ENCODE measurements around the gene CYB5B. TPM values are rescaled to one million over a fixed set of nuclear protein-coding genes. Genes with fewer than 3 reads are reported as not detected.

Gene CYB5B
- total RNA-seq: 27.7 TPM

GRCh38 chr16:69424053-69424934 is at the start of gene CYB5B:
Gene CYB5B, plus strand, starts transcription at chr16:69424619. Its CDS starts 65 bp downstream, at chr16:69424684.
- Histone ChIP-seq H3K27ac (ENCODE audit: low read depth, low read length) (peak within 1 kb of the TSS; percentile 76), H3K9ac (ENCODE audit: low read depth in 1 of 3, low read length in 3 of 3) (peak within 1 kb of the TSS; percentile 92 to 96 (median 93)), H3K9me3 (ENCODE audit: control insufficient read depth in 3 of 3, low read length in 3 of 3) (no peaks in the 10 kb centered on the region), H3K27me3 (ENCODE audit: control insufficient read depth in 3 of 3, insufficient read depth in 3 of 3, low read length in 3 of 3) (no peaks in the 10 kb centered on the region), H3K4me3 (ENCODE audit: low read length in 3 of 3) (peak within 1 kb of the TSS; percentile 99 to 100 (median 100)), H3K36me3 (ENCODE audit: control insufficient read depth in 3 of 3, insufficient read depth in 3 of 3, low read length in 3 of 3) (peaks cover 4 to 5% (median 5%) of the 10 kb centered on the region in 3 donors), H3K4me1 (ENCODE audit: control insufficient read depth in 3 of 3, insufficient read depth in 3 of 3, low read length in 3 of 3) (peaks cover 6 to 10% (median 9%) of the 10 kb centered on the region in 3 donors)

- Histone ChIP-seq H3K9me3 (ENCODE audit: control insufficient read depth in 3 of 3, low read length in 3 of 3) (no peaks in the 10 kb centered on the region), H3K27ac (ENCODE audit: low read depth, low read length) (no peak overlapping the region), H3K4me3 (ENCODE audit: low read length in 3 of 3) (no peak overlapping the region), H3K4me1 (ENCODE audit: control insufficient read depth in 3 of 3, insufficient read depth in 3 of 3, low read length in 3 of 3) (no peaks in the 10 kb centered on the region), H3K9ac (ENCODE audit: low read depth in 1 of 3, low read length in 3 of 3) (no peak overlapping the region), H3K27me3 (ENCODE audit: control insufficient read depth in 3 of 3, insufficient read depth in 3 of 3, low read length in 3 of 3) (no peaks in the 10 kb centered on the region), H3K36me3 (ENCODE audit: control insufficient read depth in 3 of 3, insufficient read depth in 3 of 3, low read length in 3 of 3) (peaks cover 8 to 36% (median 11%) of the 10 kb centered on the region in 3 donors)
Observed at GRCh38 chr16:69376393-69377059, 47.9 kb upstream of the CYB5B start.

GRCh38 chr16:69378036-69378435 is 46.4 kb upstream of the CYB5B start:
- Histone ChIP-seq H3K9ac (ENCODE audit: low read depth in 1 of 3, low read length in 3 of 3) (no peak overlapping the region), H3K9me3 (ENCODE audit: control insufficient read depth in 3 of 3, low read length in 3 of 3) (no peaks in the 10 kb centered on the region), H3K36me3 (ENCODE audit: control insufficient read depth in 3 of 3, insufficient read depth in 3 of 3, low read length in 3 of 3) (peaks cover 14 to 43% (median 23%) of the 10 kb centered on the region in 3 donors), H3K4me1 (ENCODE audit: control insufficient read depth in 3 of 3, insufficient read depth in 3 of 3, low read length in 3 of 3) (no peaks in the 10 kb centered on the region), H3K27me3 (ENCODE audit: control insufficient read depth in 3 of 3, insufficient read depth in 3 of 3, low read length in 3 of 3) (no peaks in the 10 kb centered on the region), H3K4me3 (ENCODE audit: low read length in 3 of 3) (no peak overlapping the region), H3K27ac (ENCODE audit: low read depth, low read length) (no peak overlapping the region)

- Histone ChIP-seq H3K27ac (ENCODE audit: low read depth, low read length) (no peak overlapping the region), H3K9me3 (ENCODE audit: control insufficient read depth in 3 of 3, low read length in 3 of 3) (no peaks in the 10 kb centered on the region), H3K4me1 (ENCODE audit: control insufficient read depth in 3 of 3, insufficient read depth in 3 of 3, low read length in 3 of 3) (no peaks in the 10 kb centered on the region), H3K4me3 (ENCODE audit: low read length in 3 of 3) (no peak overlapping the region), H3K9ac (ENCODE audit: low read depth in 1 of 3, low read length in 3 of 3) (no peak overlapping the region), H3K27me3 (ENCODE audit: control insufficient read depth in 3 of 3, insufficient read depth in 3 of 3, low read length in 3 of 3) (no peaks in the 10 kb centered on the region), H3K36me3 (ENCODE audit: control insufficient read depth in 3 of 3, insufficient read depth in 3 of 3, low read length in 3 of 3) (peaks cover 18 to 46% (median 24%) of the 10 kb centered on the region in 3 donors)
Observed at GRCh38 chr16:69378760-69379159, 45.7 kb upstream of the CYB5B start.

- Histone ChIP-seq H3K27ac (ENCODE audit: low read depth, low read length) (no peak overlapping the region), H3K9me3 (ENCODE audit: control insufficient read depth in 3 of 3, low read length in 3 of 3) (no peaks in the 10 kb centered on the region), H3K4me1 (ENCODE audit: control insufficient read depth in 3 of 3, insufficient read depth in 3 of 3, low read length in 3 of 3) (peaks cover 8 to 11% (median 8%) of the 10 kb centered on the region in 3 donors), H3K36me3 (ENCODE audit: control insufficient read depth in 3 of 3, insufficient read depth in 3 of 3, low read length in 3 of 3) (peaks cover 23 to 50% (median 24%) of the 10 kb centered on the region in 3 donors), H3K9ac (ENCODE audit: low read depth in 1 of 3, low read length in 3 of 3) (no peak overlapping the region), H3K27me3 (ENCODE audit: control insufficient read depth in 3 of 3, insufficient read depth in 3 of 3, low read length in 3 of 3) (no peaks in the 10 kb centered on the region), H3K4me3 (ENCODE audit: low read length in 3 of 3) (no peak overlapping the region)
Observed at GRCh38 chr16:69381231-69381630, 43.2 kb upstream of the CYB5B start.

- H3K4me1 ChIP-seq (ENCODE audit: control insufficient read depth in 3 of 3, insufficient read depth in 3 of 3, low read length in 3 of 3): peaks cover 8 to 11% (median 8%) of the 10 kb centered on the region in 3 donors
- H3K9ac ChIP-seq (ENCODE audit: low read depth in 1 of 3, low read length in 3 of 3): no peak overlapping the region
- H3K4me3 ChIP-seq (ENCODE audit: low read length in 3 of 3): no peak overlapping the region
- no peaks in the 10 kb centered on the region for H3K9me3 ChIP-seq (ENCODE audit: control insufficient read depth in 3 of 3, low read length in 3 of 3)
- no peaks in the 10 kb centered on the region for H3K27me3 ChIP-seq (ENCODE audit: control insufficient read depth in 3 of 3, insufficient read depth in 3 of 3, low read length in 3 of 3)
- peaks cover 23 to 49% (median 23%) of the 10 kb centered on the region in 3 donors for H3K36me3 ChIP-seq (ENCODE audit: control insufficient read depth in 3 of 3, insufficient read depth in 3 of 3, low read length in 3 of 3)
- no peak overlapping the region for H3K27ac ChIP-seq (ENCODE audit: low read depth, low read length)
Observed at GRCh38 chr16:69382421-69382820, 42.0 kb upstream of the CYB5B start.

GRCh38 chr16:69384974-69385373 is 39.4 kb upstream of the CYB5B start:
- peaks cover 8 to 11% (median 8%) of the 10 kb centered on the region in 3 donors for H3K4me1 ChIP-seq (ENCODE audit: control insufficient read depth in 3 of 3, insufficient read depth in 3 of 3, low read length in 3 of 3)
- no peaks in the 10 kb centered on the region for H3K9me3 ChIP-seq (ENCODE audit: control insufficient read depth in 3 of 3, low read length in 3 of 3)
- peak overlapping the region; percentile 84 for H3K27ac ChIP-seq (ENCODE audit: low read depth, low read length)

GRCh38 chr16:69386596-69386995 is 37.8 kb upstream of the CYB5B start:
- H3K27me3 ChIP-seq (ENCODE audit: control insufficient read depth in 3 of 3, insufficient read depth in 3 of 3, low read length in 3 of 3): no peaks in the 10 kb centered on the region
- H3K36me3 ChIP-seq (ENCODE audit: control insufficient read depth in 3 of 3, insufficient read depth in 3 of 3, low read length in 3 of 3): peaks cover 13 to 25% (median 15%) of the 10 kb centered on the region in 3 donors
- peaks cover 8 to 11% (median 8%) of the 10 kb centered on the region in 3 donors for H3K4me1 ChIP-seq (ENCODE audit: control insufficient read depth in 3 of 3, insufficient read depth in 3 of 3, low read length in 3 of 3)
- H3K9me3 ChIP-seq (ENCODE audit: control insufficient read depth in 3 of 3, low read length in 3 of 3): no peaks in the 10 kb centered on the region
- no peak overlapping the region for H3K27ac ChIP-seq (ENCODE audit: low read depth, low read length)
- H3K9ac ChIP-seq (ENCODE audit: low read depth in 1 of 3, low read length in 3 of 3): no peak overlapping the region
- peak overlapping the region in 1 of 3 donors; percentile 83 for H3K4me3 ChIP-seq (ENCODE audit: low read length in 3 of 3)

More at GRCh38 chr16:69384974-69385373, 39.4 kb upstream of the CYB5B start:
- peak overlapping the region; percentile 79 to 90 (median 84) for H3K4me3 ChIP-seq (ENCODE audit: low read length in 3 of 3)
- H3K36me3 ChIP-seq (ENCODE audit: control insufficient read depth in 3 of 3, insufficient read depth in 3 of 3, low read length in 3 of 3): peaks cover 13 to 29% (median 18%) of the 10 kb centered on the region in 3 donors
- peak overlapping the region; percentile 80 to 92 (median 85) for H3K9ac ChIP-seq (ENCODE audit: low read depth in 1 of 3, low read length in 3 of 3)
- H3K27me3 ChIP-seq (ENCODE audit: control insufficient read depth in 3 of 3, insufficient read depth in 3 of 3, low read length in 3 of 3): no peaks in the 10 kb centered on the region

- peaks cover 13 to 26% (median 20%) of the 10 kb centered on the region in 3 donors for H3K4me1 ChIP-seq (ENCODE audit: control insufficient read depth in 3 of 3, insufficient read depth in 3 of 3, low read length in 3 of 3)
- H3K27ac ChIP-seq (ENCODE audit: low read depth, low read length): peak overlapping the region; percentile 65
- H3K4me3 ChIP-seq (ENCODE audit: low read length in 3 of 3): no peak overlapping the region
- peak overlapping the region in 2 of 3 donors; percentile 27 to 55 for H3K9ac ChIP-seq (ENCODE audit: low read depth in 1 of 3, low read length in 3 of 3)
- H3K9me3 ChIP-seq (ENCODE audit: control insufficient read depth in 3 of 3, low read length in 3 of 3): no peaks in the 10 kb centered on the region
- no peaks in the 10 kb centered on the region for H3K27me3 ChIP-seq (ENCODE audit: control insufficient read depth in 3 of 3, insufficient read depth in 3 of 3, low read length in 3 of 3)
- no peaks in the 10 kb centered on the region for H3K36me3 ChIP-seq (ENCODE audit: control insufficient read depth in 3 of 3, insufficient read depth in 3 of 3, low read length in 3 of 3)
Observed at GRCh38 chr16:69393898-69394849, 30.2 kb upstream of the CYB5B start.

All from skeletal muscle tissue (tissue), 4 donors.